HG03135 (cell line): ENCODE measurements around the gene RAC3.
A peak's percentile ranks its signal among the peaks of the same experiment; 100 is the strongest.

Source experiments
- ATAC-seq: cut with Tn5 transposase; IDR thresholded peaks from one replicate; pipeline ENCODE4 v1.9.1; 2021; ENCODE audit warnings: mild to moderate bottlenecking, moderate library complexity; ENCODE audit not compliant: unreplicated experiment

RAC3 gene

GRCh38 chr17:82011617-82012187, 19.8 kb upstream of the RAC3 start:
- ATAC-seq: no peak

- ATAC-seq: no peak
Measured at GRCh38 chr17:82012261-82012639, 19.2 kb upstream of the RAC3 start.

- ATAC-seq: no peak
Measured at GRCh38 chr17:82012640-82013295, 18.7 kb upstream of the RAC3 start.

- no peak for ATAC-seq
Measured at GRCh38 chr17:82013341-82013740, 18.1 kb upstream of the RAC3 start.

GRCh38 chr17:82013772-82014321, 17.6 kb upstream of the RAC3 start:
- no peak for ATAC-seq

GRCh38 chr17:82014432-82014831, 17.0 kb upstream of the RAC3 start:
- no peak for ATAC-seq

GRCh38 chr17:82014971-82015310, 16.5 kb upstream of the RAC3 start:
- no peak for ATAC-seq

GRCh38 chr17:82015311-82015971, 16.0 kb upstream of the RAC3 start:
- ATAC-seq: no peak

- ATAC-seq: no peak
Measured at GRCh38 chr17:82016061-82016874, 15.2 kb upstream of the RAC3 start.

- ATAC-seq: no peak
Measured at GRCh38 chr17:82016875-82017459, 14.5 kb upstream of the RAC3 start.

- no peak for ATAC-seq
Measured at GRCh38 chr17:82017612-82018151, 13.8 kb upstream of the RAC3 start.

- ATAC-seq: no peak
Measured at GRCh38 chr17:82018152-82018988, 13.1 kb upstream of the RAC3 start.

GRCh38 chr17:82018989-82019689, 12.3 kb upstream of the RAC3 start:
- ATAC-seq: no peak

- no peak for ATAC-seq
Measured at GRCh38 chr17:82019690-82020571, 11.5 kb upstream of the RAC3 start.

GRCh38 chr17:82020572-82021106, 10.8 kb upstream of the RAC3 start:
- ATAC-seq: no peak

GRCh38 chr17:82021107-82021899, 10.2 kb upstream of the RAC3 start:
- no peak for ATAC-seq

- ATAC-seq: peak; percentile 0
Measured at GRCh38 chr17:82021900-82022309, 9.6 kb upstream of the RAC3 start.
